NCI-H526 treated with DMSO at 0.1 percent for 48 hours (cell line): ENCODE measurements around the gene CNOT10.

Experiments used
- DNase-seq: peaks from one replicate; lab custom pipeline; 2025; lab: John Stamatoyannopoulos, UW

The CNOT10 gene

DNA sequence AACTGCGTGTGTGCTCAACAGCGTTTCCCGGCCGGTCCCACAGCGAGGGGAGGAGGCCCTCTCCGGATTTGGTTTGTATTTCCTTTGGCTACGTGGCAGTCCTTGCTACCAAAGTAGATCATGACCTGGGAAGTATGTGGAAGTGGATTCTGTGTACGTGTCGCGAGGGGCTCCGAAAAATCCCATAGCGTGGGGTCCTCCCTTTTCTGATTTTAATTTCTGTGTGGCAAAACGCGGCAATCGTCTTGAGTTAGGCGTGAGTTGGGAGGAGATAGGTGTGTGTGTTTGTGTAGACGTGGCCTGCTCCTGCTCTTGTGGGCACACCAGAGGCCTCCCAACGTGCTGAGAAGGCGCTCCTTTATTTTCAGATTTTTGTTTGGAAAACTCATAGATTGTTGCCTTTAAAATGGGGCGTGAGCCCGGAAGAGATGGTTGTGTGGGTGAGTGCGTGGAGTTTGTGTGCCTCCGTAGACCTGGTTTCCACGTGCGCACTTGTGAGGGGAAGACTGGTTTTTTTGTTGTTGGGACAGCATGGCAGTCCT is 134.1 kb downstream of the CNOT10 start:
- peak; percentile 47 for DNase-seq

DNA sequence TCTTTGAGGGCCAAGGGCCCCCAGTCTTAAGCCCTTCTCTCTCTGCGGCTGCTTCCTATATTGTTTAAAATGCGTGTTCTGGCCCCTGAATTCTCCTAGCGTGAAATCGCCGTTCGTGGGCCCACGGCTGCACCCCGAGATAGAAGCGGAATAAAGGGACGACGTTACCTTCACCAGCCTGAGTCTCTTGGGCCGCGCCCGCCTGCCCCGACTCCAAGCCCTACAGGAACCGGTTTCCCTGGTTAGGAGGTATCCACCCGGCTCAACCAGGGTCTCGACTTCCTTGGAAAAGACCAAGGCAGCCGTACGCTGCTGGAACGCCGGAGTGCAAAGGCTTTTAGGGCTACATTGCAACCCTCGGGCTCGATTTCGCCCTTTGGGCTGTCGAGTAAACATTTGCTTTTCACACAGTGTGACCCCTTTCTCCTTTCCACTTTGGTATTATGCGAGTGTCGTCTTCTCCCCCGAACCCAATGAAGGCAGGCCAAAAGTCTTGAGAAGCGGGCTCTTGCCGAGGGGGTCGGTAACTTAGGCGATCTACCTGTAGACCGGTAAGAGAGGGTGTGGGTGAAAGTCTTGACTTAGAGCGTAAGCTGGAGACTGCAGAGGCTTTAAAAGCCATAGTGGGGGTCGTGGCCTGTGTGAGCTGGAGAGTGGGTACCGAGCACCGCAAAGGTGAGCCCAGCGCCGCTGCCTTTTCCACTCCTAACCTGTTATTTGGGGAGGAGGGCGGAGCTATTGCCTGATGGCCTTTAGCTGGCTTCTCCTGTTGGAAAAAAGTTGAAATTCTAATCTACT is 134.8 kb downstream of the CNOT10 start:
- DNase-seq = peak; percentile 62

DNA sequence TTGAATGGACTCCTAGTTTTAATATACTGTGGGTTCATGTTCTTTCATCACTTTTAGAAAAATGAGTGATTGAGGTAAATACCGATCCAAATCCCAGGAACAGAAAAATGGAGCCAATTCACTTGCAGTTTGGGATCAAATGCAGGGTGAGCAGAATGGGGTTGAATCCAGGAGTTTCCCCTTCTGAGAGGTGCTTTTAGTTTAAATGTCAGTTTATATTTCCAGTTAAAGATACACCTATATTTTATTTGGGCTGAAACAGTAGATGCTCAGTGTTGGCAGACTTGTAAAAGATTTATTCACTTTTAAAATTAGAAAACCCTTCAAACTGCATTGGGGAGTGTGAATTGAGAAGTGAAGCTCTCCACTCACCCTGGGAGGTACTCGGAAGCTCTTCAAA is 135.4 kb downstream of the CNOT10 start:
- DNase-seq = peak; percentile 54

DNA sequence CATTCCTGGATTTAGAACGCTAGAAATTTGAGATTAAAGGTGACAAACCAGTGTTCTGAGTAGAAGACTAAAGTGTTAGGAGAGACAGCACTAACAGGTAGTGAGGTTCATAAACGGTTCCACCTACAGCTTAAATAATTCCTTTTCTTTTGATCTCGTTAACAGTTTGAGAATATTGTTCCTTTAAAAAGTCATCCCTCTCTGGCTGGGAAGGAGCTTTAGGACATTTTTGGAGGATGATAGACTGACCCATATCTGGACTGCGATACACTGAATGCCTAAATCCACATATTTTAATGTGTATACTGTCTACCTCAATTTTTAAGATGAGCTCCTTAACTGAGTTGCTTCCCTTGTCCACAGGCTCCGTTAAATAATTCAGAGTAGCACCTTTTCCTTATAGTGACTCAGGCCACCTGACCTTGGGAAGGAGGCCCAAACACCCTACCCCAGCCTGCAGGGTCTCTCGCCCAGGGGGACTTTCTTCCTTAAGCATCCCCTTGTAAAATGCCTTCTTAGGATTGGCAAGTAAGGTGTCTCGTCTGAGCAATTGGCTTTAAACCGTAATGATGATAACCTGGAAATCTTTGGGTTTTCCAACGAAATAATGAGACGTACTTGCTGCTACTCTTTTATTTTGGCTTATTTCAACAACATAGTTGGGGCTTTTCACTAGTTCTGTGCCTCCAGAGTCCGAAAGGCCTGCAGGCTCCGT is 136.1 kb downstream of the CNOT10 start:
- peak; percentile 44 for DNase-seq

DNA sequence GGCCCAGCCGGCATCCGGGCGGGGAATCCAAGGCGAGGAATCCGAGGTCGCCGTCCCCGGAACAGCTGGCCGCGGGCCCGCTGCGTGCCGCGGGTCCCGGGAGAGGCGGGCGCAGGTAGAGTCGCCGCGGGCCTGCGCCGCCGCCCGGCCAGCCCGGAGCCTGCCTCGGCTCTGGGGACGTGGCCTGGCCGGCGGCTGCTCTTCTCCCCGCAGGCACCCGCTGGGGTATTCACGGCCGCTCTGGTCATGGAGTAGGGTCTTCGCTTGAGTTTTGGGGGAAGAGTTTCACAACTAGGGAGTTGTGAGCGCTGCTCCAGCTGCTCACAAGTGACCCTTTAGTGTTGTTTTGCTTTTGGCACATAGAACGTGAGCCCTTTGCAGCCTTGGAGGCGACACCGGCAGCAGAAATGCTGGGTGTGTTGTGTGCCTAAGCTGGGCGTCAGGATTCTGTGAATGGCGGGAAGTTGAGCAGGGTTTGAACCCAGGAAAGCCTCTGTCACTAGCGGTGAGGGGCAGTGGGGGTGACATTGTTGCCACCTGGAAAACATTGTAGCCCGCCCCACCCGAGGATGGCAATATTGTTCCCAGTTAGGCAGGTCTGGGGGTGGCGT is 136.8 kb downstream of the CNOT10 start:
- DNase-seq = no peak

DNA sequence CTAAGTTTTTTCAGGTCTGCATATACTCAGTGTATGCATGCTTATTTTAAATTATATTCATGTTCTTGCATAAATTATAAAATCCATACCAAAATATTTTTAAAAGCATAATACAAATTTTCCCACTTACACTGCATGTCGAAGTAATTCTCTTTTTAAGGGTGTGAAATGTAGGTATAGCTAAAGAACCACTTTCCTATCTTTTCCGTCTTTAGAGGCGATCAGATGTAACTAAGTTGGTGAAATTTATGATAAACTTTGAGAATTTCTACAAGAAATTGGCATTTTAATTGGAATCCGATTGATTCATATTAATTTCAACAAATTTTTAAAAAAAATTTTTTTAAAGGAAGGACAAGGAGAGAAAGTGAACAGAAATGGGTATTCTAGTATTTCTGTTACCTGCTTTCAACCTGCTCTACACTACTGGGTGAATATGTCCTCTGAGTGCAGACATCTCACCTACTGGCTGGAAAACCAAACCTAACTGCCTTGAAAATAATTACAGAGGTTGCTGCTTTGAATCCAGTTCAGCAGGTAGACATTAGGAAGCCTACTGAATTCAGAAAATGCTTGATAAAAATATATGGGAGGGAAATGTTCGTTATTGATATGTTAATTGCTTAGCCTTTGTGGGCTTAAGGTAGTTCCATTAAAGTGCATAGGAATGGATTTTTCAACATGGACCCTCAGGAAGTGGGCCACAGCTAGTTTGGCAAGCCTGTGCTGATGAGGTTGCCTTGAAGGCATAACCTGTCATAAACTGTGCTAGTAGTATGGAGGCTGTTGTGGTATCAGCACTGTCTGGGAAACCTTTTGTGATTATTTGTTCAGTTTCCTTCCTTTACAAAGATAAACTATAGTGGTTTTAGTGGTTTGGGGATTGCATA is 137.9 kb downstream of the CNOT10 start:
- no peak for DNase-seq
